Placental pericyte (primary cell): ENCODE measurements around the gene SLC4A8. TPM values are rescaled to one million over a fixed set of nuclear protein-coding genes. Genes with fewer than 3 reads are reported as not detected.

Source experiments
- total RNA-seq: library from RNA; depleted of rRNA; stranded (reverse); fragments of >200 nt; gene quantifications from 2 replicates; pipeline ENCODE4 v1.2.3, GENCODE V29; 2012

SLC4A8 gene
- 1.5 and 8.2 TPM in 2 replicates for total RNA-seq

GRCh38 chr12:51424662-51425539 is at the start of gene SLC4A8:
TSS of gene SLC4A8 (plus strand) at chr12:51424831. CDS start at chr12:51424988, 157 bp downstream.

GRCh38 chr12:51391283-51392123 is 33.1 kb upstream of the SLC4A8 start, which contains the start of gene GALNT6:
TSS of gene GALNT6 (minus strand) at chr12:51391406. CDS start at chr12:51379781, 11,625 bp downstream.

Other genes with a start within 250 kb of the SLC4A8 start
- gene POU6F1, start 206.8 kb upstream of the SLC4A8 start, total RNA-seq, result 1.4 and 9.6 TPM in 2 replicates
- 85.3 and 127 TPM in 2 replicates for gene DAZAP2, start 186.0 kb upstream of the SLC4A8 start, total RNA-seq
- 6.6 and 23.6 TPM in 2 replicates for gene SMAGP, start 154.4 kb upstream of the SLC4A8 start, total RNA-seq
- gene BIN2, start 100.7 kb upstream of the SLC4A8 start, total RNA-seq, result not detected in 2 replicates
- not detected in 2 replicates for gene CELA1, start 78.2 kb upstream of the SLC4A8 start, total RNA-seq
- gene GALNT6, start 33.4 kb upstream of the SLC4A8 start, total RNA-seq, result 10.5 and 108 TPM in 2 replicates
- 0.88 and 13.3 TPM in 2 replicates for gene SCN8A, start 166.4 kb downstream of the SLC4A8 start, total RNA-seq